Ovary (tissue), 9 donors: Measurements from ENCODE around the gene SDC4. TPM values are rescaled to one million over a fixed set of nuclear protein-coding genes. Genes with fewer than 3 reads are reported as not detected.
A peak's percentile ranks its signal among the peaks of the same experiment; 100 is the strongest.

Source experiments
- DNase-seq, 5 donors: peaks; one replicate each; pipeline ENCODE4 v3.0.0-alpha.2; 2019 to 2020
- H3K27ac ChIP-seq, 2 donors: fragments of 200-600 bp; one replicate each; pipeline versions ENCODE4 v1.5.1 to v1.8.0; 2019 to 2022
- H3K27me3 ChIP-seq: fragments of 200-600 bp; one replicate; pipeline ENCODE4 v1.8.0; 2022
- H3K36me3 ChIP-seq: fragments of 200-600 bp; sonication (generic); one replicate; pipeline ENCODE4 v1.5.1; 2019
- H3K4me1 ChIP-seq: one replicate; pipeline ENCODE4 v1.8.1; 2013; ENCODE audit warnings: mild to moderate bottlenecking, moderate library complexity; ENCODE audit not compliant: insufficient read depth
- H3K4me3 ChIP-seq: fragments of 200-600 bp; sonication (generic); one replicate; pipeline ENCODE4 v1.5.1; 2017
- H3K9me3 ChIP-seq, 2 donors: fragments of 200-600 bp in 1 of 2; sonication (generic) in 1 of 2; one replicate each; pipeline versions ENCODE4 v1.5.1 to v1.8.1; 2013 to 2019; ENCODE audit warnings: mild to moderate bottlenecking in 1 of 2, moderate library complexity in 1 of 2
- CTCF ChIP-seq, 3 donors: fragments of 450-650 bp in 2 of 3; fragments of 200-600 bp in 1 of 3; IDR thresholded peaks; one replicate each; pipeline versions ENCODE4 v1.5.1 to v1.8.0; 2016 to 2022; ENCODE audit warnings: antibody characterized with exemption in 3 of 3, mild to moderate bottlenecking in 1 of 3
- EP300 ChIP-seq: sonication (generic); formaldehyde crosslinking; IDR thresholded peaks from one replicate; pipeline ENCODE4 v1.6.1; 2017; ENCODE audit warnings: antibody characterized with exemption
- POLR2A ChIP-seq: fragments of 450-650 bp; IDR thresholded peaks from one replicate; pipeline ENCODE4 v1.6.1; 2017; ENCODE audit warnings: antibody characterized with exemption, mild to moderate bottlenecking, moderate library complexity
- WGBS, 3 donors: extraction: QIAGEN DNeasy Blood & Tissue Kit in 1 of 3; methylation state at CpG; one replicate each; pipeline versions ENCODE4 v1.1.5 to v1.1.7; 2013 to 2017; 5-methylcytosine and 5-hydroxymethylcytosine counted together
- intact Hi-C, 4 donors: fragments of 100-400 bp; cut with DNase I; formaldehyde crosslinking; loops; one replicate each; pipeline versions ENCODE4 v1.11.0 to v1.15.1; 2022 to 2023
- polyA plus RNA-seq, 2 donors: library from polyadenylated mRNA; stranded (reverse); fragments of 200-250 nt in 1 of 2; fragments of 350-450 nt in 1 of 2; fragmentation: Illumina TruSeq in 1 of 2; extraction: RNeasy Lipid Tissue Mini Kit (QIAGEN cat#74804) in 1 of 2; gene quantifications; one replicate each; pipeline ENCODE4 v1.2.3, GENCODE V29; 2013 to 2014
- total RNA-seq, 7 donors: library from RNA; depleted of rRNA in 2 of 7; stranded (reverse); fragments of >200 nt in 2 of 7; fragmentation: NEBNext Ultra II Directional in 3 of 7; extraction: Animal tissue kit (Norgen Biotek cat#: 25700) in 3 of 7; gene quantifications; one replicate each; pipeline versions ENCODE4 v1.1.0 to v1.2.4, GENCODE V29; 2016 to 2023
- donor health status: DM: no; HTN: no; CAD: no; lungs with moderate emphysema.
- donor health status: DM: no; HTN: no; CAD: no.
- donor health status: Bipolar disorder and iron deficiency.
- donor health status: DM: yes; HTN: yes; CAD: no.
- donor health status: DM: no; HTN: no; CAD: no.
- donor health status: DM: yes; HTN: yes; CAD: no.

Gene SDC4
- total and polyA plus RNA-seq, 9 donors = 12.9 to 269 (median 45.9) TPM

- Histone ChIP-seq H3K9me3 (no peaks in the 10 kb centered on the region), H3K27ac (peak overlapping the region; percentile 28 to 49), H3K36me3 (no peaks in the 10 kb centered on the region), H3K27me3 (no peaks in the 10 kb centered on the region), H3K4me1 (peaks cover 4% of the 10 kb centered on the region), H3K4me3 (no peak overlapping the region)
- intact Hi-C loops = no loop called here
- DNase-seq = peak in 1 of 5 donors; percentile 50
- 37 to 52% (median 44%) methylated on average over 7 of the region's 7 CpGs for WGBS, 3 donors
- TF ChIP-seq EP300 (peak; percentile 85), CTCF (IDR thresholded peaks at IDR 0.05) (no peak)
Measured at GRCh38 chr20:45359069-45359405, 10.8 kb upstream of the SDC4 start.

- H3K27me3 ChIP-seq = no peaks in the 10 kb centered on the region
- H3K4me3 ChIP-seq = no peak overlapping the region
- WGBS, 3 donors = 9 to 13% (median 9%) methylated on average over 10 of the region's 10 CpGs
- H3K9me3 ChIP-seq = no peaks in the 10 kb centered on the region
- peak overlapping the region; percentile 28 to 49 for H3K27ac ChIP-seq
- peaks cover 3% of the 10 kb centered on the region for H3K4me1 ChIP-seq
- intact Hi-C loops = no loop called here
- no peak for TF ChIP-seq POLR2A
- TF ChIP-seq EP300 = peak; percentile 79
- H3K36me3 ChIP-seq = no peaks in the 10 kb centered on the region
- peak; percentile 72 to 93 (median 85) for DNase-seq
Measured at GRCh38 chr20:45358282-45359068, 10.3 kb upstream of the SDC4 start.

GRCh38 chr20:45355209-45356084 lies 7.2 kb upstream of the SDC4 start:
- TF ChIP-seq EP300 = no peak
- no peak for TF ChIP-seq POLR2A
- no peak for TF ChIP-seq CTCF (IDR thresholded peaks at IDR 0.05)

GRCh38 chr20:45354423-45355208 lies 6.4 kb upstream of the SDC4 start:
- Histone ChIP-seq H3K4me1 (peaks cover 3% of the 10 kb centered on the region), H3K27me3 (no peaks in the 10 kb centered on the region), H3K27ac (no peak overlapping the region), H3K4me3 (no peak overlapping the region), H3K9me3 (no peaks in the 10 kb centered on the region), H3K36me3 (no peaks in the 10 kb centered on the region)
- no peak for DNase-seq
- intact Hi-C loops = no loop called here
- WGBS, 3 donors = 72 to 81% (median 72%) methylated on average over 9 of the region's 9 CpGs
- TF ChIP-seq CTCF (IDR thresholded peaks at IDR 0.05) (no peak), POLR2A (no peak), EP300 (no peak)

More at GRCh38 chr20:45355209-45356084, 7.2 kb upstream of the SDC4 start:
- Histone ChIP-seq H3K4me3 (no peak overlapping the region), H3K36me3 (no peaks in the 10 kb centered on the region), H3K4me1 (peaks cover 3% of the 10 kb centered on the region), H3K9me3 (no peaks in the 10 kb centered on the region), H3K27ac (no peak overlapping the region), H3K27me3 (no peaks in the 10 kb centered on the region)
- no peak for DNase-seq
- intact Hi-C loops = no loop called here
- 65 to 75% (median 67%) methylated on average over 5 of the region's 5 CpGs for WGBS, 3 donors
